ENCODE results near the gene AKR1E2.

The AKR1E2 gene

GRCh38 chr10:4784667-4785333, 41.2 kb upstream of the AKR1E2 start:
- no peak for TF ChIP-seq CTCF (conservative IDR thresholded peaks at IDR 0.05; ENCODE audit: low read depth)
- ChIA-PET POLR2A (ENCODE audit: low non-redundant PET) (no interaction called here), CTCF (interaction anchor here (0.6 to 1.2 kb wide), 2 partner anchors 30 to 386 kb away, joined by 4 read pairs; no protein-coding TSS in a partner anchor)
- DNase-seq (ENCODE audit: low spot score), result no peak
- H3K27ac ChIP-seq, result no peak overlapping the region

- no peak overlapping the region for H3K27ac ChIP-seq
- POLR2A ChIA-PET (ENCODE audit: low non-redundant PET), result no interaction called here
- no peak for DNase-seq (ENCODE audit: low spot score)
- CTCF ChIA-PET, result interaction anchor here (0.6 to 1.2 kb wide), 3 partner anchors 20 to 897 kb away, joined by 3 to 5 read pairs (median 4); no protein-coding TSS in a partner anchor
- no peak for TF ChIP-seq CTCF (conservative IDR thresholded peaks at IDR 0.05; ENCODE audit: low read depth)
These were observed 39.8 kb upstream of the AKR1E2 start for GRCh38 chr10:4786043-4786839.

DNA sequence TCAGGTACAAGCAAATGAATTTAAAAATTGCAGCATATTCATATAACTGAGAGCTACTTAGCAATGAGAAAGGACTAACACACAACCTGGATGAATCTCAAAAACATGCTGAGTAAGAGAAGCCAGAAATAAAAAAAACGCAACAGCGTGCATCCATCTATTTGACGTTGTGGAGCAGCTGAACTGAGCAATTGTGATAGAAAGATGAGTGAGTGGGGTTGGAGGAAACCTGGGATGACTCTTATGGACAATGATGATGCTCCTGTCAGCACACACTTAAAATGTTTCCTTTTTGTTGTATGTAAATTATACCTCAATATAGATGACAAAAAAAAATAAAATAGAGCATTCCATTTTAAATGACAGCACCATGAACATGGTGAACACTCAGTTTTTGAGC, 36.0 kb upstream of the AKR1E2 start:
- no peak for DNase-seq (ENCODE audit: low spot score)
- ChIA-PET POLR2A (ENCODE audit: low non-redundant PET) (no interaction called here), CTCF (interaction anchor here (0.6 to 0.7 kb wide), 2 partner anchors 454 to 491 kb away, joined by 3 to 5 read pairs; no protein-coding TSS in a partner anchor)
- no peak overlapping the region for H3K27ac ChIP-seq
- no peak for TF ChIP-seq CTCF (conservative IDR thresholded peaks at IDR 0.05; ENCODE audit: low read depth)

DNA sequence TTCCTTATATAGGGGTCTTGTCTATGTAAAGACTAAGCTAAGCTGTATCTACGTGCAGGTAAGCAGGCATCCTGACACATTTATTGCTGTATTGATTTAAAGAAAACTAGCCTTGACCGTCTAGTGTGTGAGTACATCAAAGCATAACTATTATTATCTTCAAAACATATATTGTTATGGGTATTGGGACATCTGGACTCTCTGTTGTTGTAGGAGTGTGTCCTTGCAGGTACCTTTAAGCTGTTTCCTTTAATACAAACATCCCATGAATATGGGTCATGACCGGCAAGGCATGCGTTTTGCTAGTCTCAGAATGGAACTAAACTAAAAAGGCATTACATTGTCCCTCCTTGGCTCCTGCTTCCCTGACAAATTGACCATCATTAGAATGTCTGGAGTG, 35.1 kb upstream of the AKR1E2 start:
- ChIA-PET CTCF (interaction anchor here (0.7 kb wide), 1 partner anchor 455 kb away, joined by 5 read pairs; no protein-coding TSS in a partner anchor), POLR2A (ENCODE audit: low non-redundant PET) (no interaction called here)
- no peak for TF ChIP-seq CTCF (conservative IDR thresholded peaks at IDR 0.05; ENCODE audit: low read depth)
- DNase-seq (ENCODE audit: low spot score), result no peak
- no peak overlapping the region for H3K27ac ChIP-seq

DNA sequence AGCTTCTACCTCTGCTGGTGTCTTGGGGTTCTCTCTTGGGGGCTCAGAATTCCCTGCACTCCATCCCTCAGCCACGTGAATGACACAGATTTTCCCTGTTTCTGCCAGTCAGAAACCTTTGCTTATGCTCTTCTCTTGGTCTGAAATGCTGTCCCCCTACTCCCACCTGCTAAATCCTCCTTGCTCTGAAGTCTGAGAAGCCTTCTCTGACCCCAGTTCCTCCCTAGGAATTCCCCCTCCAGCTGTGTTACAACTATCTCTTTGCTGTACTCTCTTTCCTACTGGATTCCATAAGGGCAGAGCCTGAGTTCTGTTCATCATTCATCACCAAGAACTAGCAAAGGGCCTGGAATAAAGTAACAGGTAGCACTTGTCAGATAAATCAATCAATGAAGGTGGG, 33.6 kb upstream of the AKR1E2 start:
- ChIA-PET CTCF (no interaction called here), POLR2A (ENCODE audit: low non-redundant PET) (no interaction called here)
- H3K27ac ChIP-seq, result no peak overlapping the region
- TF ChIP-seq CTCF (conservative IDR thresholded peaks at IDR 0.05; ENCODE audit: low read depth), result no peak
- no peak for DNase-seq (ENCODE audit: low spot score)

DNA sequence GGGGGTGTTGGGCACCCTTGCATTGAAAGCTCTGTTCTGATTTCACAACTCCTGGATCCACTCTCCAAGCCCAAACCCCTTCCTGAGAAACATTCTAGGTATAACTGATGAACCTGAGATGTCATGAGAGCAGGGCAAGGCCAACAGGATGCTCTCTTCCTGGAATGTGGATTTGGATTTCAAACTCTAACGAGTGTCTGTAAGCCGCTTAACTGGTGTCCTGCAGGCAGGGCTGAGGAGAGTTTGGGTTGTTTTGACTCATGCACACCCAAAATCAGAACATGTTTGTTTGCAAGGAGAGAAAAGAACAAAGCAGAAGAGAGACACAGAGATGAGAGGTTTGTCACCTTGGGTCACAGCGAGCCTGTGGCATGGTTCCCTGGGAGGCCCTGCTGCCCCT, 24.6 kb upstream of the AKR1E2 start:
- no peak for DNase-seq (ENCODE audit: low spot score)

More for the DNA sequence above, 24.6 kb upstream of the AKR1E2 start:
- ChIA-PET CTCF (no interaction called here), POLR2A (ENCODE audit: low non-redundant PET) (no interaction called here)
- H3K27ac ChIP-seq, result no peak overlapping the region
- TF ChIP-seq CTCF (conservative IDR thresholded peaks at IDR 0.05; ENCODE audit: low read depth), result no peak
